Adipocyte (in vitro differentiated cells): ENCODE data around the gene SAMD11.

Experiments used
- DNase-seq: peaks from one replicate; pipeline ENCODE4 v3.0.0-alpha.2; 2015; ENCODE audit warnings: low read depth
- H3K27me3 ChIP-seq: replicated peaks from 2 replicates; pipeline ENCODE4 v1.7.0; 2013; ENCODE audit warnings: mild to moderate bottlenecking, low read length, moderate library complexity; ENCODE audit not compliant: control insufficient read depth, insufficient read depth
- H3K36me3 ChIP-seq: 2 replicates; pipeline ENCODE4 v1.7.0; 2013; ENCODE audit warnings: low read length, mild to moderate bottlenecking, moderate library complexity; ENCODE audit not compliant: control insufficient read depth, insufficient read depth, severe bottlenecking
- H3K4me1 ChIP-seq: 2 replicates; pipeline ENCODE4 v1.7.0; 2013; ENCODE audit warnings: mild to moderate bottlenecking, low read length, moderate library complexity; ENCODE audit not compliant: control insufficient read depth, insufficient read depth
- H3K4me3 ChIP-seq: 2 replicates; pipeline ENCODE4 v1.7.0; 2013; ENCODE audit warnings: mild to moderate bottlenecking, low read length, moderate library complexity
- H3K9ac ChIP-seq: 2 replicates; pipeline ENCODE4 v1.7.0; 2013; ENCODE audit warnings: mild to moderate bottlenecking, low read length, moderate library complexity
- H3K9me3 ChIP-seq: 2 replicates; pipeline ENCODE4 v1.7.0; 2013; ENCODE audit warnings: mild to moderate bottlenecking, low read length, moderate library complexity; ENCODE audit not compliant: control insufficient read depth

SAMD11 gene

DNA sequence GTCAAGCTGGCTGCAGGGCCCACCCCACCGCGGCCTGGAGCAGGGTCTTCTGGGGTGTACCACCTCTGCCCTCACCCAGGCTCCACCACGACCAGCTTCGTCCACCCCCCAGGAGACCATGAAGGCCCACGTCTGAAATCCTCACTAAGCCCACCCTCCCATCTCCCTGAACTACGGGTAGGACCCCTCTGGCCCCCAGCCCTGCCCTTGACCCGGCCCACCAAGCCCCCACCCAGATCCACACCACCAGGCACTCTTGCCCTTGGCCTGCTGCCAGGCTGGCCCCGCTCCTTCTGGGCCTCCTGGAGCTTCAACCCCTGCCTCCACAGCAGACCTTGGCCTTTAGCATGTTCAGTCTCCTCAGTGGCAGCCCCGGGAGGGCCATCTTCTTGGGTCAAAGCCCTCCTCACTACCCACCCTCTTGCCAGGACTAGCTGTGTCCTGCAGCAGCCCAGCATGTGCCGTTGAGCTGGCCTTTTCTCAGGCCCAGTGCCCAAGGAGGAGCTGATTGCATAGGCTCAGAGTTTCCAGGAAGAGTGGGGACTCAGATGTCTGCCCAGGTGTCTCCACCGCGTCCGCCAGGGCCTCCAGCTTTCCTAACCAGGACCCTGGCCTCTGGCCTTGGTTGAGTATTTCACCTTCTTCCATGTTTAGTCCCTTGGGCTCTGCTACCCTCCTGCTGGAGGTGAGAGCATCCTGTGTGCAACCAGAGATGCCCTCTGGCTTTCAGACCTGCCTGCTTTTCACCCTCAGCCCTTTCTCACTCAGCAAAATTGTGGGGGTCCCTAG lies 17.7 kb upstream of the SAMD11 start:
- Histone ChIP-seq H3K9me3 (no peaks in the 10 kb centered on the region), H3K9ac (peak overlapping the region; percentile 65), H3K27me3 (no peaks in the 10 kb centered on the region), H3K4me3 (peak overlapping the region; percentile 76), H3K4me1 (peaks cover 25% of the 10 kb centered on the region), H3K36me3 (no peaks in the 10 kb centered on the region)
- DNase-seq, result no peak

DNA sequence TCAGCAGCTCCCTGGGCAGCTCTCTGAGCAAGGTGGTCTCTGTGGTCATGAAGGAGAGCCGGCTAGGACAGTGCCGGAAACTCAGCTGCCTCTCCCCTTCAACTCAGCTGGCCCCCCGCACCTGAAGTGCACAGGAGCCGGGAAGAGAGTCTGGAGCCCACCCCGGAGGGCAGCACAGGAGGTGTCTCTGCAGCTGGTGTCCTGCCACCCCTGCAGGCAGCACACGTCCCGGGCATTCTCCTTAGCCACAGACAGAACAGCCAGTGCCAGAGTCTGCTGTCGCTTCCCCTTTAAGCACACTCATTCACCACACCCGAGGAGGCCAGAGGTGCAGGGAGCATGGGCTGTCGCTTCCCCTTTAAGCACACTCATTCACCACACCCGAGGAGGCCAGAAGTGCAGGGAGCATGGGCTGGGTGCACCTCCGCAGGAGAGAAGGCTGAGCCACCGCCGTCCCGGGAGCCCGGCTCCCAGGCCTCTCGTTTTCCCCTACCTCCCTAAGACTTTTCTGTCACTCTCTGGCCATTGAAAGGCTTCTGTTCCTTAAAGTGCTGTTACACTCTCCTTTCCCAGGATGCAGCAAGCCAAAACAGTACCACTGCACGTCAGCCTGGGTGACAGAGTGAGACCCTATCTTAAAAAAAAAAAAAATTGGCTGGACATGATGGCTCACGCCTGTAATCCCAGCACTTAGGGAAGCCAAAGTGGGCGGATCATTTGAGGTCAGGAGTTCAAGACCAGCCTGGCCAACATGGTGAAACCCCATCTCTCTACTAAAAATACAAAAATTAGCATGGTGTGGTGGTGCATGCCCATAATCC lies 16.9 kb upstream of the SAMD11 start:
- Histone ChIP-seq H3K9ac (peak overlapping the region; percentile 41), H3K36me3 (no peaks in the 10 kb centered on the region), H3K4me1 (peaks cover 26% of the 10 kb centered on the region), H3K27me3 (no peaks in the 10 kb centered on the region), H3K9me3 (no peaks in the 10 kb centered on the region), H3K4me3 (peak overlapping the region; percentile 15)
- DNase-seq, result no peak

DNA sequence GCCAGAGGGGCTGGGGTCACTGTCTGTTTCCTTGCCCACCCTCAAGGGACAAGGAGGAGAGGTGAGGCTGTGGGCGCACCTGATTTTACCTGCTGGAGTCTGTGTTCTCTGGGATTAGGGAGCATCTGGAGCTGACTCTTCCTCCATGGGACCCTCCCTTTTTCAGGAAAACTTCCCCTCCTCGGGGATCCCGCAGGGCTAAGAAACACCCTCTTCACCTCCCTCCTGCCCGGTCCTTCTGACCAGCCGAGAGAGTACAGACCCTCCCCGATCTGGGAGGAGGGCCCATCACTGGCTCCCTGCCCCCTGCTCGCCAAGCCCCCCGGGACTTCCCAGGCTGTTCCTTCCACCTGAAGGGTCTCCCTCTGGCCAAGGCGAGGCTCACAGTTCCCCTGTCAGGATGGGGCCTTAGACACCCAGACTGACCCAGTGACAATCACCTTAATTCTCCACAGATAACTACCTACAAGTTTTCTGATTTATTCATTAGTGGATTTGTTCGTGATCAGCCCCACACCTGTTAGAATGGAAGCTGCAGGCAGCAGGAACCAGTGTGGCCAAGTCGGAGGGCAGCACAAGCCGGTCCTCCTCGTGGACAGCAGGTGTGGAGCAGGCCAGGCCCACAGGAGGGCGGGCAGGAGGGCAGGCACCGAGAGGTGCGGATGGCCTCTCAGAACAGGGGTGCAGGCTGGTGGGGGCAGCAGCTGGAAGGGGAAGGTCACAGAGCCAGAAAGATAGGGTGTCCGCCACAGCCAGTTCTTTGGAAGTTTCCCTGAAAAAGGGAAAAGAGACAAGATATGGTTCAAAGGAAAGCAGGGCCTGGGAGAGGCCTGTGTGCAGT lies 15.9 kb upstream of the SAMD11 start:
- H3K9ac ChIP-seq, result no peak overlapping the region
- H3K9me3 ChIP-seq, result no peaks in the 10 kb centered on the region
- DNase-seq, result no peak
- H3K27me3 ChIP-seq, result no peaks in the 10 kb centered on the region
- peaks cover 26% of the 10 kb centered on the region for H3K4me1 ChIP-seq
- H3K36me3 ChIP-seq, result no peaks in the 10 kb centered on the region
- H3K4me3 ChIP-seq, result no peak overlapping the region

GRCh38 chr1:908661-909060 lies 15.1 kb upstream of the SAMD11 start:
- Histone ChIP-seq H3K36me3 (no peaks in the 10 kb centered on the region), H3K9ac (no peak overlapping the region), H3K9me3 (no peaks in the 10 kb centered on the region), H3K27me3 (no peaks in the 10 kb centered on the region), H3K4me1 (peaks cover 26% of the 10 kb centered on the region), H3K4me3 (no peak overlapping the region)
- DNase-seq, result no peak

GRCh38 chr1:909861-910310 lies 13.8 kb upstream of the SAMD11 start:
- Histone ChIP-seq H3K9me3 (no peaks in the 10 kb centered on the region), H3K4me3 (no peak overlapping the region), H3K4me1 (peaks cover 26% of the 10 kb centered on the region), H3K27me3 (peaks cover 4% of the 10 kb centered on the region), H3K36me3 (no peaks in the 10 kb centered on the region), H3K9ac (no peak overlapping the region)
- DNase-seq, result peak; percentile 40

GRCh38 chr1:910311-910880 lies 13.3 kb upstream of the SAMD11 start:
- DNase-seq, result no peak
- no peak overlapping the region for H3K9ac ChIP-seq
- H3K27me3 ChIP-seq, result peaks cover 4% of the 10 kb centered on the region
- H3K4me1 ChIP-seq, result peaks cover 25% of the 10 kb centered on the region
- no peaks in the 10 kb centered on the region for H3K9me3 ChIP-seq
- H3K4me3 ChIP-seq, result no peak overlapping the region
- H3K36me3 ChIP-seq, result no peaks in the 10 kb centered on the region

- no peaks in the 10 kb centered on the region for H3K36me3 ChIP-seq
- H3K9ac ChIP-seq, result no peak overlapping the region
- no peak overlapping the region for H3K4me3 ChIP-seq
- peaks cover 4% of the 10 kb centered on the region for H3K27me3 ChIP-seq
- H3K4me1 ChIP-seq, result peaks cover 21% of the 10 kb centered on the region
- DNase-seq, result no peak
- no peaks in the 10 kb centered on the region for H3K9me3 ChIP-seq
These were observed 12.6 kb upstream of the SAMD11 start for GRCh38 chr1:910881-911721.

- H3K4me3 ChIP-seq, result no peak overlapping the region
- no peak overlapping the region for H3K9ac ChIP-seq
- H3K9me3 ChIP-seq, result no peaks in the 10 kb centered on the region
- no peaks in the 10 kb centered on the region for H3K36me3 ChIP-seq
- DNase-seq, result no peak
- peaks cover 22% of the 10 kb centered on the region for H3K4me1 ChIP-seq
- peaks cover 4% of the 10 kb centered on the region for H3K27me3 ChIP-seq
These were observed 11.6 kb upstream of the SAMD11 start for GRCh38 chr1:911875-912739.

- H3K9ac ChIP-seq, result no peak overlapping the region
- H3K27me3 ChIP-seq, result peaks cover 4% of the 10 kb centered on the region
- H3K4me1 ChIP-seq, result peaks cover 29% of the 10 kb centered on the region
- no peaks in the 10 kb centered on the region for H3K9me3 ChIP-seq
- no peaks in the 10 kb centered on the region for H3K36me3 ChIP-seq
- H3K4me3 ChIP-seq, result no peak overlapping the region
- DNase-seq, result no peak
These were observed 10.9 kb upstream of the SAMD11 start for GRCh38 chr1:912740-913301.
